Mucosa of descending colon (tissue), 3 donors: ENCODE measurements around the gene GOLGA6L2. TPM values are rescaled to one million over a fixed set of nuclear protein-coding genes. Genes with fewer than 3 reads are reported as not detected.
"Not testable (repeated sequence)": the region's sequence is repeated elsewhere in the genome, so short reads cannot be mapped to it uniquely, and the experiment has no call there.

ENCODE experiments used
- ATAC-seq: fragments of 200-7000 bp; cut with Tn5 transposase; one replicate; pipeline ENCODE4 v1.9.1; 2020; ENCODE audit warnings: mild to moderate bottlenecking, moderate library complexity
- DNase-seq, 3 donors: peaks; one replicate each; pipeline ENCODE4 v3.0.0-alpha.2; 2020
- H3K36me3 ChIP-seq: fragments of 200-600 bp; one replicate; pipeline ENCODE4 v1.8.0; 2021; ENCODE audit warnings: low read depth, mild to moderate bottlenecking
- H3K4me1 ChIP-seq: fragments of 200-600 bp; one replicate; pipeline ENCODE4 v1.8.0; 2021; ENCODE audit warnings: low read depth, mild to moderate bottlenecking
- H3K4me3 ChIP-seq: fragments of 200-600 bp; one replicate; pipeline ENCODE4 v1.8.0; 2021; ENCODE audit warnings: mild to moderate bottlenecking
- H3K9me3 ChIP-seq: fragments of 200-600 bp; one replicate; pipeline ENCODE4 v1.8.0; 2021; ENCODE audit warnings: mild to moderate bottlenecking
- CTCF ChIP-seq: fragments of 200-600 bp; IDR thresholded peaks from one replicate; pipeline ENCODE4 v1.8.0; 2022; ENCODE audit warnings: antibody characterized with exemption, mild to moderate bottlenecking
- intact Hi-C, 2 donors: fragments of 100-400 bp; cut with DNase I in 1 of 2; cut with micrococcal nuclease in 1 of 2; formaldehyde crosslinking; loops; one replicate each; pipeline versions ENCODE4 v1.11.0 to v1.11.1; 2022; cut with DNase I, micrococcal nuclease
- total RNA-seq, 3 donors: library from RNA; stranded (reverse); fragmentation: NEBNext Ultra II Directional in 2 of 3; extraction: Animal tissue kit (Norgen Biotek cat#: 25700) in 2 of 3; gene quantifications; one replicate each; pipeline versions ENCODE4 v1.2.1 to v1.2.4, GENCODE V29; 2021 to 2023
- donor health status: DM: no; HTN: no; CAD: no; lungs with moderate emphysema.
- donor health status: DM: no; HTN: no; CAD: no.
- donor health status: DM: no; HTN: yes; CAD: no.

Gene GOLGA6L2
- total RNA-seq, 3 donors from 2014 or later: not detected

DNA sequence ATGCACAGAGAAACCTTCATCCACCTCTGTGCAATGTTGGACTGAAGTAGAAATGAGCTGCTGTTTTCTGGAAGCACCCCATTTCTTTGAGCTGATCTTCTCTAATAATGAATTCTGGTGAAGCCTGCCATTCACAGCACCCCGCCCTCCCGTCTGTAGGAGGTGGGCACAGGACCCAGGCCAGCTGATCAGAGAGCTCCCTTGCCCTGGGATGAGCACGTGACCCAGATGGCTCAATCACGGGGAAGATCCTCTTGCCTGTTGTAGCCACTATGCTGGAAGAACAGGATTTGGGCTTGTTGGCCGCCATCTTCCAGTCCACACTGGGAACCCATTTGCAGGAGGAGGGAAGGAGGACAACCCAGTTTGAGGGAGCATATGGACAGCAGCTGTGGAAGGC lies 44.5 kb downstream of the GOLGA6L2 start:
- Histone ChIP-seq H3K9me3 (no peaks in the 10 kb centered on the region), H3K4me3 (no peak overlapping the region), H3K4me1 (no peaks in the 10 kb centered on the region), H3K36me3 (no peaks in the 10 kb centered on the region)
- DNase-seq: no peak
- no peak for ATAC-seq
- TF ChIP-seq CTCF: no peak
- intact Hi-C loops: no loop called here

DNA sequence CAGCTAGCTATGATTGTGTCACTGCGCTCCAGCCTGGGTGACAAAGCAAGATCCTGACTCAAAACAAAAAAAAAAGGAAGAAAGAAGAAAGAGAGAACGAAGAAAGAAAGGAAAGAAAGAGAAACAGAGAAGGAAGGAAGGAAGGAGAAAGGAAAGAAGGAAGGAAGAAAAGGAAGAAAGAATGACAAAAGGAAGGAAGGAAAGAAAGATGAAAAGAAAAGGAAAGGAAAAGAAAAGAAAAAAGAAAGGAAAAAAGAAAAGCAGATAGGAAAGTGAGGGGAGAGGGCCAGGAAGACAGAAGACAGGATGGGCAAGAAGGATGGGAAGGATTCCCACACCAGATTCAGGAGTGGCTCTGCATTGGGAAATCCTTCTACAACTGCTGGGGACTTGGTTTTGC lies 44.9 kb downstream of the GOLGA6L2 start:
- no peaks in the 10 kb centered on the region for H3K9me3 ChIP-seq
- DNase-seq: no peak
- no peak for ATAC-seq
- no peak for TF ChIP-seq CTCF
- H3K4me1 ChIP-seq: no peaks in the 10 kb centered on the region
- H3K4me3 ChIP-seq: no peak overlapping the region
- H3K36me3 ChIP-seq: no peaks in the 10 kb centered on the region
- intact Hi-C loops: no loop called here

DNA sequence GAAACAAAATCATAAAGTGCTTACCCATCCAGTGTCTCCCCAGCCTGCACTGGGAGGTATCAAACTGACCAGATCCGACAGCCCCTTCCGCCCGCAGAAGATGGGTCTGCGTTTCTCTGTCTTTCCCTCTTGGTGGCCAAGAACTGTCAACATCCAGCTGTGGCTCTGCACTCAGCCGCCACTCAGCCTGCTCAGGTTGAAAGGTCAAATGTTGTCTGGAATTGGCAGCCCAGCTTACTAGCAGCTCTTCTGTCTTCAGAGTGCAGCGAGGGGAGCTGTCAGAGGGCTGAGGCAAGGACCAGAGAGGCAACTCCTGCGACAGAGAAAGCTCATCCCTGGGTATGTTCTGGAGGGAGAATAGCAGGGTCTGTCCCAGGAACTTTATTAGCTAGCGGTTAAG lies 45.4 kb downstream of the GOLGA6L2 start:
- intact Hi-C loops: no loop called here
- ATAC-seq: no peak
- H3K36me3 ChIP-seq: no peaks in the 10 kb centered on the region
- no peaks in the 10 kb centered on the region for H3K9me3 ChIP-seq
- TF ChIP-seq CTCF: no peak
- DNase-seq: no peak
- no peaks in the 10 kb centered on the region for H3K4me1 ChIP-seq
- no peak overlapping the region for H3K4me3 ChIP-seq

GRCh38 chr15:23399207-23399606 lies 47.8 kb downstream of the GOLGA6L2 start:
- DNase-seq, H3K36me3 ChIP-seq, ATAC-seq, H3K4me1 ChIP-seq, intact Hi-C loops, H3K9me3 ChIP-seq, H3K4me3 ChIP-seq: not testable (repeated sequence)

DNA sequence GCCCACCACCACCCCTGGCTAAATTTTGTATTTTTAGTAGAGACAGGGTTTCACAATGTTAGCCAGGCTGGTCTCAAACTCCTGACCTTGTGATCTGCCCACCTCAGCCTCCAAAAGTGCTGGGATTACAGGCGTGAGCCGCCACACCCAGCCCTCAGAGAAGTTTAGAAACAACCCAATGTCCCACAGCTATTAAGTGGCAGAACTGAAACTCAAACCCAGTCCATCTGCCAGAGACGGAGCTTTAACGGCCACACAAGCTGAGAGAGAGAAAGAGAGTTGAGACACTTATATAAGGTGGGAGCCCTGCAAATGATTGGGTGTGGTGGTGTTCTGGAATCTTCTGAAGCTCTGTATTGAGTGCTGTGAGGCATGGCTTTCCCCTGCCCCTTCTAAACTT lies 48.7 kb downstream of the GOLGA6L2 start:
- H3K4me3 ChIP-seq, H3K4me1 ChIP-seq, H3K9me3 ChIP-seq, H3K36me3 ChIP-seq, ATAC-seq, DNase-seq, intact Hi-C loops: not testable (repeated sequence)

- no peak for ATAC-seq
- Histone ChIP-seq H3K4me1 (no peaks in the 10 kb centered on the region), H3K36me3 (no peaks in the 10 kb centered on the region), H3K4me3 (no peak overlapping the region), H3K9me3 (no peaks in the 10 kb centered on the region)
- TF ChIP-seq CTCF: no peak
- peak in 1 of 3 donors; percentile 15 for DNase-seq
- intact Hi-C loops: no loop called here
Measured at GRCh38 chr15:23397779-23398178, 49.3 kb downstream of the GOLGA6L2 start.

GRCh38 chr15:23395832-23396231 lies 51.2 kb downstream of the GOLGA6L2 start:
- DNase-seq (no peak), ATAC-seq (no peak)
- Histone ChIP-seq H3K9me3 (no peaks in the 10 kb centered on the region), H3K36me3 (no peaks in the 10 kb centered on the region), H3K4me3 (no peak overlapping the region), H3K4me1 (no peaks in the 10 kb centered on the region)
- intact Hi-C loops: no loop called here
- no peak for TF ChIP-seq CTCF
